ENCODE results near the gene KIF3C.

KIF3C gene

DNA sequence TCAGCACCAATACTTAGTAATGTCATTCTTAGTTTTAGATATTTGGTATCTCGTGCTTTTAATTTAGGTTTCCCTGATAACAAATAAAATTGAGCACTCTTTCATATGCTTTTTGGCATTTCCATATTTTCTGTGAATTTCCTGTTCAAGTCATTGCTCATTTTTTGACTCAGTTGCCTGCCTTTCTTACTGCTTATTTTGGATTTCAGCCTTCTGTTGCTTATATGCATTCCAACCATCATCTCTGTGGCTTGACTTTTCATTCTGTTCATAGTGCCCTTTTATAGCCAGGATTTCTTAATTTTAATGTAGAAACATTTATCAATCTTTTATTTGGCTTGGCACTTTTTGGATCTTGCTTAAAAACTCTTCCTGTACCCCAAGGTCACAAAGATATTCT, 14.5 kb upstream of the KIF3C start:
- H3K36me3 ChIP-seq (ENCODE audit: insufficient read depth, low read length): no peaks in the 10 kb centered on the region
- no peak overlapping the region for H3K9ac ChIP-seq (ENCODE audit: low read depth, low read length)

GRCh38 chr2:25994509-25994908, 12.2 kb upstream of the KIF3C start:
- Histone ChIP-seq H3K4me1 (ENCODE audit: control insufficient read depth, insufficient read depth, low read length) (peaks cover 12% of the 10 kb centered on the region), H3K9me3 (replicated peaks; ENCODE audit: low read length) (peaks cover 3% of the 10 kb centered on the region), H3K36me3 (ENCODE audit: insufficient read depth, low read length) (no peaks in the 10 kb centered on the region)

More for the DNA sequence above, 14.5 kb upstream of the KIF3C start:
- Histone ChIP-seq H3K4me2 (ENCODE audit: low read length) (no peak overlapping the region), H3K4me3 (ENCODE audit: low read length) (no peak overlapping the region), H3K4me1 (ENCODE audit: control insufficient read depth, insufficient read depth, low read length) (peaks cover 32% of the 10 kb centered on the region), H3K27me3 (ENCODE audit: control insufficient read depth, insufficient read depth, low read length) (no peaks in the 10 kb centered on the region), H3K9me3 (replicated peaks; ENCODE audit: low read length) (peaks cover 3% of the 10 kb centered on the region)

DNA sequence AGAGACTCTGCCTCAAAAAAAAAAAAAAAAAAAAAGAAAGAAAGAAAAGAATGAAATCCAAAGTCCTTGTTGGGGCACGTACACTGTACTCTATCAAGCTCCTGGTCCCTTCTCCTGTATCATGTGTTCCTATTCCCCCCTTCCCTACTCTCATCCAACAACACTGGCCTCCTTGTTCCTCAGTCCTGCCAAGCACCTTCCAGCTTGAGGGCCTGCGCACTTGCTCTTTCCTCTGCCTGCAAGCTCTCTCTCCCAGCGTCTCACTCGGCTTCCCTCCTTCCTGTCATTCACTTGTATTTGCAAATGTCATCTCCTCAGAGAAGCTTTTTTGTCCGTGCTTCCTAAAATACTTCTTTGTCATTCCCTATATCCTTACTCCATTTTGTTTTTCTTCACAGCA, 10.8 kb upstream of the KIF3C start:
- Histone ChIP-seq H3K4me2 (ENCODE audit: low read length) (no peak overlapping the region), H3K9ac (ENCODE audit: low read depth, low read length) (no peak overlapping the region), H3K4me1 (ENCODE audit: control insufficient read depth, insufficient read depth, low read length) (peaks cover 9% of the 10 kb centered on the region), H3K4me3 (ENCODE audit: low read length) (no peak overlapping the region), H3K36me3 (ENCODE audit: insufficient read depth, low read length) (no peaks in the 10 kb centered on the region), H3K9me3 (replicated peaks; ENCODE audit: low read length) (peaks cover 3% of the 10 kb centered on the region), H3K27me3 (ENCODE audit: control insufficient read depth, insufficient read depth, low read length) (peaks cover 2% of the 10 kb centered on the region)

More at GRCh38 chr2:25994509-25994908, 12.2 kb upstream of the KIF3C start:
- no peak overlapping the region for H3K4me3 ChIP-seq (ENCODE audit: low read length)
- H3K27me3 ChIP-seq (ENCODE audit: control insufficient read depth, insufficient read depth, low read length): no peaks in the 10 kb centered on the region
- H3K9ac ChIP-seq (ENCODE audit: low read depth, low read length): no peak overlapping the region
- no peak overlapping the region for H3K4me2 ChIP-seq (ENCODE audit: low read length)

DNA sequence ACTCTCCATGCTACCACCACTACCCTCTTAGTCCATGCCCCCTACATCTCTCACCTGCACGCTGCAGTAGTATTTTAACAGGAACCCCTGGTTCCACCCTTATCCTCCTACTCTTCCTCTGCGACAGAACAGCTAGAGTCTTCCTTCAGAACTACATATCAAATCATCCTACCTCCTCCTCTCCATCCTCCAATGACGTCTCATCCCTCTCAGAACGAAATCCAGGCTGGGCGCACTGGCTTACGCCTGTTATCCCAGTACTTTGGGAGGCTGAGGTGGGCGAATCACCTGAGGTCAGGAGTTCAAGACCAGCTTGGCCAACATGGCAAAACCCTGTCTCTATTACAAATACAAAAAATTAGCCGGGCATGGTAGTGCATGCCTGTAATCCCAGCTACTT, 10.3 kb upstream of the KIF3C start:
- no peak overlapping the region for H3K4me2 ChIP-seq (ENCODE audit: low read length)
- no peak overlapping the region for H3K9ac ChIP-seq (ENCODE audit: low read depth, low read length)
- H3K36me3 ChIP-seq (ENCODE audit: insufficient read depth, low read length): no peaks in the 10 kb centered on the region
- peaks cover 2% of the 10 kb centered on the region for H3K27me3 ChIP-seq (ENCODE audit: control insufficient read depth, insufficient read depth, low read length)
- peaks cover 8% of the 10 kb centered on the region for H3K4me1 ChIP-seq (ENCODE audit: control insufficient read depth, insufficient read depth, low read length)
- H3K4me3 ChIP-seq (ENCODE audit: low read length): no peak overlapping the region
- peaks cover 3% of the 10 kb centered on the region for H3K9me3 ChIP-seq (replicated peaks; ENCODE audit: low read length)

DNA sequence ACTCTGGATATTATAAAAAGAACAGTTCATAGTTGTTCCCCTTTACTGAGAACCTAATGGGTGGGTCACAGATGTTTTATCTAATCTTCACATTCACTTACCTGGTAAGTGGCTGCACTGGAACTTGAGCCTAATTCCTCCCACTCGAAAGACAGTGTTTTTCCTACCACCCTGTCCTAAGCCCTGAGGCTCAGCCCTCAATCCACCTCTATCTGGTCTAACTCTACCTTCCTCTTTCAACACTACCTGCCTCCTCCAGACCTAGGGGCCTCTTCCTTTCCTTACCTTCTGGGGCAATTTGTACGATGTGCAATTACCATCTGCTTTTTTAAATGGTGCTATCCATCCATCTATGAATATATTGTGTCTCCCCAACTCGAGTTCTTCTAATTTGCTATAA, 9.7 kb upstream of the KIF3C start:
- Histone ChIP-seq H3K4me2 (ENCODE audit: low read length) (peak overlapping the region; percentile 50), H3K27me3 (ENCODE audit: control insufficient read depth, insufficient read depth, low read length) (peaks cover 2% of the 10 kb centered on the region), H3K4me3 (ENCODE audit: low read length) (no peak overlapping the region), H3K4me1 (ENCODE audit: control insufficient read depth, insufficient read depth, low read length) (peaks cover 5% of the 10 kb centered on the region), H3K9me3 (replicated peaks; ENCODE audit: low read length) (peaks cover 3% of the 10 kb centered on the region), H3K9ac (ENCODE audit: low read depth, low read length) (no peak overlapping the region), H3K36me3 (ENCODE audit: insufficient read depth, low read length) (no peaks in the 10 kb centered on the region)

DNA sequence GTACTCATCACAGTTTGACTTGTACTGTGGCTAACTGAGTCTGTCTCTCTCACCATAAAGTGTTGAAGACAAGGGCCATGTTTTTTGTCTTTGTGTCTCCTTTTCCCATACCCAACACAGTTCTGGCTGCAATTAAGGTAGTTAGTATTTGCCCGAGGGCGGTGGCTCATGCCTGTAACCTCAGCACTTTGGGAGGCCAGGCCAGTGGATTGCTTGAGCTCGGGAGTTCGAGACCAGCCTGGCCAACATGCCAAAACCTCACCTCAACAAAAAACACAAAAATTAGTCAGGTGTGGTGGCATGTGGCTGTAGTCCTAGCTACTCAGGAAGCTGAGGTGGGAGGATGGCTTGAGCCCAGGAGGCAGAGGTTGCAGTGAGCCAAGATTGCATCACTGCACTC, 6.9 kb upstream of the KIF3C start:
- H3K9ac ChIP-seq (ENCODE audit: low read depth, low read length): no peak overlapping the region
- peaks cover 2% of the 10 kb centered on the region for H3K27me3 ChIP-seq (ENCODE audit: control insufficient read depth, insufficient read depth, low read length)
- H3K4me2 ChIP-seq (ENCODE audit: low read length): no peak overlapping the region

DNA sequence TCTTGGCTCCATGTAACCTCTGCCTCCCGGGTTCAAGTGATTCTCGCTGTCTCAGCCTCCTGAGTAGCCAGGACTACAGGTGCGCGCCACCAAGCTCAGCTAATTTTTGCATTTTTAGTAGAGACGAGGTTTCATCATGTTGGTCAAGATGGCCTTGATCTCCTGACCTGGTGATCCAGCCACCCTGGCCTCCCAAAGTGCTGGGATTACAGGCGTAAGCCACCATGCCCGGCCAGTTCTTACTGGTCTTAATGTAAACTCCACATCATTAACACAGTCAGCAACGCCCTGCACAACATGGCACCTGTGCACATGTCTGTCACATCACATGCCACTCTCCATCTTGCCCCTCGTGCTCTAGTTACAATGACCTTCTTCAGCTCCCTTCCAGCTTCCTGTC, 5.8 kb upstream of the KIF3C start:
- Histone ChIP-seq H3K9me3 (replicated peaks; ENCODE audit: low read length) (no peaks in the 10 kb centered on the region), H3K9ac (ENCODE audit: low read depth, low read length) (no peak overlapping the region), H3K4me2 (ENCODE audit: low read length) (no peak overlapping the region), H3K36me3 (ENCODE audit: insufficient read depth, low read length) (no peaks in the 10 kb centered on the region), H3K4me1 (ENCODE audit: control insufficient read depth, insufficient read depth, low read length) (peaks cover 5% of the 10 kb centered on the region), H3K4me3 (ENCODE audit: low read length) (no peak overlapping the region), H3K27me3 (ENCODE audit: control insufficient read depth, insufficient read depth, low read length) (peaks cover 2% of the 10 kb centered on the region)

More for the DNA sequence above, 6.9 kb upstream of the KIF3C start:
- H3K36me3 ChIP-seq (ENCODE audit: insufficient read depth, low read length): no peaks in the 10 kb centered on the region
- peaks cover 5% of the 10 kb centered on the region for H3K4me1 ChIP-seq (ENCODE audit: control insufficient read depth, insufficient read depth, low read length)
- H3K4me3 ChIP-seq (ENCODE audit: low read length): no peak overlapping the region
- no peaks in the 10 kb centered on the region for H3K9me3 ChIP-seq (replicated peaks; ENCODE audit: low read length)

DNA sequence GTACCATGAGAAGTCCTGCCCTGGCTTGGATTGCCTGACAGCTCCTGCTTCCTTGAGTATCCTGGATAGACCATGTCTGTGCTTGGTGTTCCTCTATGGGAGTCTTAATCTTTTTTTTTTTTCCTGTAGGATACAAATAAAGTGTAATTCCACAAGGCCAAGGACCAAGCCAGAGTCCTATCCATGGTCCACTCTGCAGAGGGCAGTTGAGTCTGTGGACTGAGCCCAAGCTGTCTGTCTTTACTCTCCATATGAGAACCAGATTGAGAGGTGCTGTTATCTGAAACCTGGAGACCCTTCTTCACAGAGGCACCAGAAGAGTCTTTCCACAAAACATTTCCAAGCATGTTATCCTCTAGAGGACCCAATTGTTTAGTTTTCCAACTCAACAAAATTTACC, 1.4 kb upstream of the KIF3C start:
- no peak overlapping the region for H3K9ac ChIP-seq (ENCODE audit: low read depth, low read length)
- H3K27me3 ChIP-seq (ENCODE audit: control insufficient read depth, insufficient read depth, low read length): peaks cover 2% of the 10 kb centered on the region
- peaks cover 4% of the 10 kb centered on the region for H3K36me3 ChIP-seq (ENCODE audit: insufficient read depth, low read length)
- peaks cover 30% of the 10 kb centered on the region for H3K4me1 ChIP-seq (ENCODE audit: control insufficient read depth, insufficient read depth, low read length)
- H3K9me3 ChIP-seq (replicated peaks; ENCODE audit: low read length): no peaks in the 10 kb centered on the region
- no peak overlapping the region for H3K4me2 ChIP-seq (ENCODE audit: low read length)
- no peak overlapping the region for H3K4me3 ChIP-seq (ENCODE audit: low read length)

GRCh38 chr2:25982968-25983280, 627 bp upstream of the KIF3C start:
- no peak overlapping the region for H3K9ac ChIP-seq (ENCODE audit: low read depth, low read length)
- H3K27me3 ChIP-seq (ENCODE audit: control insufficient read depth, insufficient read depth, low read length): no peaks in the 10 kb centered on the region
- H3K9me3 ChIP-seq (replicated peaks; ENCODE audit: low read length): no peaks in the 10 kb centered on the region
- peaks cover 38% of the 10 kb centered on the region for H3K4me1 ChIP-seq (ENCODE audit: control insufficient read depth, insufficient read depth, low read length)
- H3K36me3 ChIP-seq (ENCODE audit: insufficient read depth, low read length): peaks cover 4% of the 10 kb centered on the region
- H3K4me3 ChIP-seq (ENCODE audit: low read length): peak overlapping the region; percentile 90
- peak overlapping the region; percentile 88 for H3K4me2 ChIP-seq (ENCODE audit: low read length)

DNA sequence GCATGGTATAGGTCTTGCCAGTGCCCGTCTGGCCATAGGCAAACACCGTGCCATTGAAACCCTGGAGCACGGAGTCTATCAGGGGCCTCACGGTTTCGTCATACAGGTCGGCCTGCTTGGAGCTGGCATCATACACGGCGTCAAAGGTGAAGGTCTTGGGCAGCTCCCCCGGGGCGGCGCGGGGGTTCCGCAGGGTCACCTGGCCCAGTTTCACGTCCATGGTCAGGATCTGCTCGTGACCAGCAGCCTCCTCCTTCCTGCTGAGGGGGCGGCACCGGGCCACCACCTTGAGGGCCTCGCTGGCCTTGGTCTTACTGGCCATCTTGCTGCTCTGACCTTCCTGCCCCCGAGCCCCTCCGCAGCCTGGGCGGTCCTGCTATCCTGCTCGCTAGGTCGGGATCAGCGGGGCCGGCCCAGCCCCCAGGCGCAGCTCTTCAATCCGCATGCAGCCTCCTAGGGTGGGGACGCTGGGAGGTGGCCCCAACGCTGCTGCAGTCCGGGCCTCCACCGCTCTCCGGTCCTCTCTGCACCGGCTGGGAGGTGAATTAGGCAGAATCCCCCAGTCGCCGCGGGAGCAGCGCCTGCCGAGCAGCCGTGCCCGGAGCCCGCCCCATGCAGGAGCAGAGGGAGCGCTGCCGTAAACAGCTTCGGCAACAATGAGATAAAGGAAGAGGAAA, 563 bp downstream of the KIF3C start:
- H3K9me3 ChIP-seq (replicated peaks; ENCODE audit: low read length): no peaks in the 10 kb centered on the region
- no peaks in the 10 kb centered on the region for H3K27me3 ChIP-seq (ENCODE audit: control insufficient read depth, insufficient read depth, low read length)
- peaks cover 4% of the 10 kb centered on the region for H3K36me3 ChIP-seq (ENCODE audit: insufficient read depth, low read length)
- peak overlapping the region; percentile 82 for H3K9ac ChIP-seq (ENCODE audit: low read depth, low read length)
- H3K4me3 ChIP-seq (ENCODE audit: low read length): peak overlapping the region; percentile 90
- H3K4me1 ChIP-seq (ENCODE audit: control insufficient read depth, insufficient read depth, low read length): peaks cover 50% of the 10 kb centered on the region
- H3K4me2 ChIP-seq (ENCODE audit: low read length): peak overlapping the region; percentile 88

DNA sequence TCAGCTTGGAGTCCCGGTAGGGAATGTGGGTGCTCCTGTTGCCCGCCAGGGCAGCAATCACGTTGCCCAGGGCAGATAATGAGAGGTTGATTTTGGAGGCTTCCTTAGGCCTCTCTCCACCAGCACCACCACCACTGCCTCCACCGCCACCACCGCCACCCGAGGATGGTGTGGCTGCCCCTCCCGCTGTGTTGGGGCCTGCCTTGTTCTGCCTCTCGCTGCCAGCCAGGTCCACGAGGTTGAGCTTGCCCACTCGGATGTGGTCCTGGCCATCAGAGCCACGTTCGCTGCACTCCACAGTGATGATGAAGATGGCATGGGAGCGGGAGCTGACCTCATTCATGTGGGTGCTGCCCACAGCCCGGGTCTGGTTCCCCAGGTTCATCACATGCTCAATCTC, 1.3 kb downstream of the KIF3C start:
- Histone ChIP-seq H3K9me3 (replicated peaks; ENCODE audit: low read length) (no peaks in the 10 kb centered on the region), H3K36me3 (ENCODE audit: insufficient read depth, low read length) (peaks cover 7% of the 10 kb centered on the region)

DNA sequence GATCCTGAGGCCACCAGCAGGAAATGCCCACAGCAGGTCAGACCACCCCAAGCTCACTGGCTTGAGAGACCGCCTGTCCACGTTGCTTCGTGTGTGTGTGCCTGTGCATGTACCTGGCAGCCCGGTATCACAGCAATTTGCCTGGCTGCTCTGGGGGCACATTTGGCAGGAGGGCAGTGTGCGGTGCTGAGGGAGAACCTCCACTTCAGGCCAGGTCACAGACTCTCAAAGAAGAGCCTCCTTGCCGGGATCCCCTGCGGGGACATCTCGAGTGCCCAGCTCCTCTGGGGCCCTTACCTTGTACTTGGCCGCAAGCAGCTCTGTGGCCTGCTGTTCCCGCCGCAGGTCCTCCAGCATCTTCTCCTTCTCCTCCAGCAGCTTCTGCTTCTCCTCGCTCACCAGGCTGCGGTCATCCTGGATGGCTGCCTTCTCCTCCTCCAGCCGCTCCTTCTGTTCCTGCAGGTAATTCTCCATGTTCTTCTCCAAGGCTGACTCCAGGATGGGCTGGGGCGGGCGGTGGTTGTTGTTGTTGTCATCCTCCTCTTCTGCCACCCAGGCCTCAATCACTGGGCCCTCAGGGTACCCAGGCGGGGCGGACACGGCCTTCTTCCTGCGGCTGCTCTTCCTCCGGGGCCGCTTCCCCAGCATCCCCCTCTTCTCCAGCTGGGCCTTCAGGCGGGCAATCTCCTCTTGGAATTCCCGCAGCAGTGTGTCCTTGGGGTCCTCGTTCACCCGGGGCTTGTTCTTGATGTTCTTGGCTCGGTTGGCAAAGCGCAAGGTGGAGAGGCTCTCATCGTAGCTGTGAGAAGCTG, 2.0 kb downstream of the KIF3C start:
- no peak overlapping the region for H3K9ac ChIP-seq (ENCODE audit: low read depth, low read length)
- no peaks in the 10 kb centered on the region for H3K9me3 ChIP-seq (replicated peaks; ENCODE audit: low read length)
- H3K4me1 ChIP-seq (ENCODE audit: control insufficient read depth, insufficient read depth, low read length): peaks cover 52% of the 10 kb centered on the region
- peak overlapping the region; percentile 60 for H3K4me2 ChIP-seq (ENCODE audit: low read length)
- no peaks in the 10 kb centered on the region for H3K27me3 ChIP-seq (ENCODE audit: control insufficient read depth, insufficient read depth, low read length)
- H3K4me3 ChIP-seq (ENCODE audit: low read length): peak overlapping the region; percentile 44
- H3K36me3 ChIP-seq (ENCODE audit: insufficient read depth, low read length): peaks cover 8% of the 10 kb centered on the region

More for the DNA sequence above, 1.3 kb downstream of the KIF3C start:
- Histone ChIP-seq H3K4me2 (ENCODE audit: low read length) (peak overlapping the region; percentile 88), H3K9ac (ENCODE audit: low read depth, low read length) (no peak overlapping the region), H3K4me1 (ENCODE audit: control insufficient read depth, insufficient read depth, low read length) (peaks cover 52% of the 10 kb centered on the region), H3K4me3 (ENCODE audit: low read length) (peak overlapping the region; percentile 90), H3K27me3 (ENCODE audit: control insufficient read depth, insufficient read depth, low read length) (no peaks in the 10 kb centered on the region)

Data from skeletal muscle satellite cell (primary cell).